Muscle layer of colon (tissue), 2 donors: ENCODE results near the gene CEP170B.
"Not testable (repeated sequence)": the region's sequence is repeated elsewhere in the genome, so short reads cannot be mapped to it uniquely, and the experiment has no call there.

Experiments
- H3K27ac ChIP-seq: one replicate; pipeline ENCODE4 v1.7.0; 2013; ENCODE audit warnings: low read depth, mild to moderate bottlenecking, low read length, moderate library complexity
- H3K27me3 ChIP-seq, 2 donors: one replicate each; pipeline ENCODE4 v1.7.0; 2013; ENCODE audit warnings: low read length in 2 of 2, mild to moderate bottlenecking in 2 of 2; ENCODE audit not compliant: insufficient read depth in 2 of 2, control insufficient read depth in 1 of 2
- H3K36me3 ChIP-seq: one replicate; pipeline ENCODE4 v1.7.0; 2013; ENCODE audit warnings: mild to moderate bottlenecking, low read length; ENCODE audit not compliant: insufficient read depth
- H3K4me1 ChIP-seq: one replicate; pipeline ENCODE4 v1.7.0; 2013; ENCODE audit warnings: mild to moderate bottlenecking, low read length; ENCODE audit not compliant: insufficient read depth
- H3K4me3 ChIP-seq, 2 donors: one replicate each; pipeline ENCODE4 v1.7.0; 2013; ENCODE audit warnings: low read length in 2 of 2, low read depth in 1 of 2, mild to moderate bottlenecking in 1 of 2, moderate library complexity in 1 of 2
- H3K9ac ChIP-seq: one replicate; pipeline ENCODE4 v1.7.0; 2013; ENCODE audit warnings: low read length
- H3K9me3 ChIP-seq: one replicate; pipeline ENCODE4 v1.7.0; 2013; ENCODE audit warnings: mild to moderate bottlenecking, low read length
- donor health status: abdominal sarcoma.
- donor health status: Adenocarcinoma of cecum.

CEP170B gene

GRCh38 chr14:104900639-104901512, 35.8 kb downstream of the CEP170B start:
- H3K27ac ChIP-seq = no peak overlapping the region
- H3K36me3 ChIP-seq = no peaks in the 10 kb centered on the region
- H3K9ac ChIP-seq = no peak overlapping the region
- no peak overlapping the region for H3K4me3 ChIP-seq
- no peaks in the 10 kb centered on the region for H3K9me3 ChIP-seq
- H3K27me3 ChIP-seq = no peaks in the 10 kb centered on the region
- peaks cover 5% of the 10 kb centered on the region for H3K4me1 ChIP-seq

- H3K36me3 ChIP-seq = no peaks in the 10 kb centered on the region
- H3K27me3 ChIP-seq = no peaks in the 10 kb centered on the region
- H3K9me3 ChIP-seq = no peaks in the 10 kb centered on the region
- no peaks in the 10 kb centered on the region for H3K4me1 ChIP-seq
- no peak overlapping the region for H3K27ac ChIP-seq
- no peak overlapping the region for H3K9ac ChIP-seq
- H3K4me3 ChIP-seq = no peak overlapping the region
Observed at GRCh38 chr14:104903990-104904389, 38.9 kb downstream of the CEP170B start.

- not testable (repeated sequence) for H3K4me1 ChIP-seq, H3K27me3 ChIP-seq, H3K9me3 ChIP-seq, H3K9ac ChIP-seq, H3K27ac ChIP-seq, H3K36me3 ChIP-seq, H3K4me3 ChIP-seq
Observed at GRCh38 chr14:104904650-104905578, 39.8 kb downstream of the CEP170B start.

- not testable (repeated sequence) for H3K4me1 ChIP-seq, H3K27ac ChIP-seq, H3K9me3 ChIP-seq, H3K36me3 ChIP-seq, H3K9ac ChIP-seq, H3K27me3 ChIP-seq, H3K4me3 ChIP-seq
Observed at GRCh38 chr14:104905579-104905933, 40.5 kb downstream of the CEP170B start.

- H3K4me3 ChIP-seq = no peak overlapping the region
- H3K27ac ChIP-seq = no peak overlapping the region
- H3K4me1 ChIP-seq = no peaks in the 10 kb centered on the region
- H3K27me3 ChIP-seq = no peaks in the 10 kb centered on the region
- no peaks in the 10 kb centered on the region for H3K36me3 ChIP-seq
- no peak overlapping the region for H3K9ac ChIP-seq
- H3K9me3 ChIP-seq = peaks cover 4% of the 10 kb centered on the region
Observed at GRCh38 chr14:104908303-104908702, 43.2 kb downstream of the CEP170B start.

GRCh38 chr14:104912053-104912452, 47.0 kb downstream of the CEP170B start:
- Histone ChIP-seq H3K36me3 (no peaks in the 10 kb centered on the region), H3K27ac (no peak overlapping the region), H3K4me3 (no peak overlapping the region), H3K27me3 (no peaks in the 10 kb centered on the region), H3K9me3 (peaks cover 4% of the 10 kb centered on the region), H3K9ac (no peak overlapping the region), H3K4me1 (no peaks in the 10 kb centered on the region)

GRCh38 chr14:104913435-104913834, 48.4 kb downstream of the CEP170B start:
- Histone ChIP-seq H3K9me3 (peaks cover 4% of the 10 kb centered on the region), H3K36me3 (no peaks in the 10 kb centered on the region), H3K4me1 (no peaks in the 10 kb centered on the region), H3K9ac (no peak overlapping the region), H3K27me3 (no peaks in the 10 kb centered on the region), H3K4me3 (no peak overlapping the region), H3K27ac (no peak overlapping the region)

GRCh38 chr14:104917116-104917515, 52.0 kb downstream of the CEP170B start:
- H3K9me3 ChIP-seq = peaks cover 3% of the 10 kb centered on the region
- H3K27me3 ChIP-seq = no peaks in the 10 kb centered on the region
- no peaks in the 10 kb centered on the region for H3K4me1 ChIP-seq
- no peak overlapping the region for H3K9ac ChIP-seq
- no peak overlapping the region for H3K27ac ChIP-seq
- no peaks in the 10 kb centered on the region for H3K36me3 ChIP-seq
- H3K4me3 ChIP-seq = no peak overlapping the region

- no peaks in the 10 kb centered on the region for H3K9me3 ChIP-seq
- no peak overlapping the region for H3K4me3 ChIP-seq
Observed at GRCh38 chr14:104917993-104918392, 52.9 kb downstream of the CEP170B start.

GRCh38 chr14:104919152-104919992, 54.3 kb downstream of the CEP170B start:
- H3K4me1 ChIP-seq, H3K9me3 ChIP-seq, H3K36me3 ChIP-seq, H3K27me3 ChIP-seq, H3K9ac ChIP-seq, H3K4me3 ChIP-seq, H3K27ac ChIP-seq: not testable (repeated sequence)

More at GRCh38 chr14:104917993-104918392, 52.9 kb downstream of the CEP170B start:
- Histone ChIP-seq H3K36me3 (no peaks in the 10 kb centered on the region), H3K9ac (no peak overlapping the region), H3K27me3 (no peaks in the 10 kb centered on the region), H3K4me1 (no peaks in the 10 kb centered on the region), H3K27ac (no peak overlapping the region)

- Histone ChIP-seq H3K4me3 (no peak overlapping the region), H3K4me1 (no peaks in the 10 kb centered on the region), H3K36me3 (no peaks in the 10 kb centered on the region), H3K9ac (no peak overlapping the region), H3K27ac (no peak overlapping the region), H3K9me3 (no peaks in the 10 kb centered on the region), H3K27me3 (no peaks in the 10 kb centered on the region)
Observed at GRCh38 chr14:104919993-104920315, 54.9 kb downstream of the CEP170B start.
